Ishikawa (cell line): ENCODE measurements around the gene PSMD11.

Experiments used
- CEBPB ChIP-seq: IDR thresholded peaks from 2 replicates; pipeline ENCODE4 v1.6.1; 2012
- CREB1 ChIP-seq: IDR thresholded peaks from 2 replicates; pipeline ENCODE4 v1.6.1; 2012; ENCODE audit warnings: low read depth
- EGR1 ChIP-seq: IDR thresholded peaks from 2 replicates; pipeline ENCODE4 v1.6.1; 2012
- EP300 ChIP-seq: IDR thresholded peaks from 2 replicates; pipeline ENCODE4 v1.6.1; 2012; ENCODE audit warnings: borderline replicate concordance
- FOXM1 ChIP-seq: IDR thresholded peaks from 2 replicates; pipeline ENCODE4 v1.6.1; 2012; ENCODE audit warnings: low read depth, borderline replicate concordance
- NFIC ChIP-seq: IDR thresholded peaks from 2 replicates; pipeline ENCODE4 v1.6.1; 2012
- RAD21 ChIP-seq: IDR thresholded peaks from 2 replicates; pipeline ENCODE4 v1.6.1; 2012; ENCODE audit warnings: low read depth
- TAF1 ChIP-seq: IDR thresholded peaks from 2 replicates; pipeline ENCODE4 v1.6.1; 2012; ENCODE audit warnings: low read depth, mild to moderate bottlenecking
- TCF12 ChIP-seq: IDR thresholded peaks from 2 replicates; pipeline ENCODE4 v1.6.1; 2012; ENCODE audit warnings: low read depth
- TEAD4 ChIP-seq: IDR thresholded peaks from 2 replicates; pipeline ENCODE4 v1.6.1; 2012
- YY1 ChIP-seq: IDR thresholded peaks from 2 replicates; pipeline ENCODE4 v1.6.1; 2012; ENCODE audit warnings: low read depth
- ZBTB7A ChIP-seq: IDR thresholded peaks from 2 replicates; pipeline ENCODE4 v1.6.1; 2012; ENCODE audit warnings: low read depth
- TF ChIP-seq, protein P1 (sequence below): IDR thresholded peaks from 2 replicates; pipeline ENCODE4 v1.6.1; 2012; ENCODE audit warnings: low read depth, mild to moderate bottlenecking
- TF ChIP-seq, protein P2 (sequence below): IDR thresholded peaks from 2 replicates; pipeline ENCODE4 v1.6.1; 2012
- TF ChIP-seq, protein P3 (sequence below): IDR thresholded peaks from 2 replicates; pipeline ENCODE4 v1.6.1; 2012

PSMD11 gene

DNA sequence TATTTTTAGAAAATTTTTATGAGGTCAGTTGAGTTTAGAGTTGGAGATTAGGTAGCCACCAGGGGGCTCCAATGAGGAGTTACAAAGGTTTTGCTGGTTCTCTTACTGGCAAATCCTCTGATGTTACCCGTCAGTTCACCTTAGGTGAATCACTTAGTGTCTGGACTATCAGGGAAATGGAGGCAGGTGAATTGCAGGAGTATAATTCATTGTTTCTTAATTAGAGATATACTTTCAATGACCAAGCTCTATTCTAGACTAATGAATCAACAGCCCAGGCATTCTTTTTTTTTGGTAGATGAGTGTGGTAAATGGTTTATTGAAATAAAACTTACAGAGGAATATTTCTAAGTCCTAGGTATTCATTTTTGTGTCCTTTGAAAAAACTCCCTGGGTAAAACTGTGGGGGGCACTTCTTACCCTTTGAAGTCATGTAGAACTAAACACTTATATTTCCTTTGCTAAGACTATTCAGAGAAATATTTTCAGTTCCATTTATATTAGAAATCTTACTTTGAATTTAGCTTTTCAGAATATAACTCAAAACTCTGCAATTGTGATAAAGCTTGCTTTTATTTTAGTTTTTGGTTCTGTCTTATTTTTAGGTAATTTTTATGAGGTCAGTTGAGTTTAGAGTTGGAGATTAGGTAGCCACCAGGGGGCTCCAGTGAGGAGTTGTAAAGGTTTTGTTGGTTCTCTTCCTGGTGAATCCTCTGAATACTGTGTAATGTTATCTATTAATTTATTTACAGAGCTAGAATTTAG lies 17.7 kb downstream of the PSMD11 start:
- TF ChIP-seq TCF12, result no peak
- 0 out of 2 replicates have a peak, but pooled peaks have one; percentile 7 for TF ChIP-seq RAD21

DNA sequence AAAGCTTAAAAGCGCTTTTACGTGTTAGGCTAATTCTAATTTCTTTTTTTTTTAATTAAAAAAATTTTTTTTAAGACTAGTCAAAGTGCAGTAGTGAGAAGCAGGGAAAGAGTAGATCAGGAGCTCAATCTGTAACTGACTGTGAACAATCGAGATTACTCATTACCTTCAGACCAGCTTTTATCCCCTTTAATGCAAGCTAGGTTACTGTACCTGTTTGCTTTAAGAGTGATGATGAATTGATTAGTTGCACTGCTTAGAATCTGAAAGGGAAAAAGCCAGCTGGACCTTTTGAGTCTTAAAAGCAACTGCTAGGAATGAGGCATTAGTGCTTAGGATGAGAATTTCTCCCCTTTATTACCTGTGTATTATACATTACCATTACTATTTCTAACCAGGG lies 19.0 kb downstream of the PSMD11 start:
- TF ChIP-seq ZBTB7A (no peak), YY1 (no peak), CEBPB (no peak), EP300 (no peak), EGR1 (no peak)
- TF ChIP-seq, protein P1, sequence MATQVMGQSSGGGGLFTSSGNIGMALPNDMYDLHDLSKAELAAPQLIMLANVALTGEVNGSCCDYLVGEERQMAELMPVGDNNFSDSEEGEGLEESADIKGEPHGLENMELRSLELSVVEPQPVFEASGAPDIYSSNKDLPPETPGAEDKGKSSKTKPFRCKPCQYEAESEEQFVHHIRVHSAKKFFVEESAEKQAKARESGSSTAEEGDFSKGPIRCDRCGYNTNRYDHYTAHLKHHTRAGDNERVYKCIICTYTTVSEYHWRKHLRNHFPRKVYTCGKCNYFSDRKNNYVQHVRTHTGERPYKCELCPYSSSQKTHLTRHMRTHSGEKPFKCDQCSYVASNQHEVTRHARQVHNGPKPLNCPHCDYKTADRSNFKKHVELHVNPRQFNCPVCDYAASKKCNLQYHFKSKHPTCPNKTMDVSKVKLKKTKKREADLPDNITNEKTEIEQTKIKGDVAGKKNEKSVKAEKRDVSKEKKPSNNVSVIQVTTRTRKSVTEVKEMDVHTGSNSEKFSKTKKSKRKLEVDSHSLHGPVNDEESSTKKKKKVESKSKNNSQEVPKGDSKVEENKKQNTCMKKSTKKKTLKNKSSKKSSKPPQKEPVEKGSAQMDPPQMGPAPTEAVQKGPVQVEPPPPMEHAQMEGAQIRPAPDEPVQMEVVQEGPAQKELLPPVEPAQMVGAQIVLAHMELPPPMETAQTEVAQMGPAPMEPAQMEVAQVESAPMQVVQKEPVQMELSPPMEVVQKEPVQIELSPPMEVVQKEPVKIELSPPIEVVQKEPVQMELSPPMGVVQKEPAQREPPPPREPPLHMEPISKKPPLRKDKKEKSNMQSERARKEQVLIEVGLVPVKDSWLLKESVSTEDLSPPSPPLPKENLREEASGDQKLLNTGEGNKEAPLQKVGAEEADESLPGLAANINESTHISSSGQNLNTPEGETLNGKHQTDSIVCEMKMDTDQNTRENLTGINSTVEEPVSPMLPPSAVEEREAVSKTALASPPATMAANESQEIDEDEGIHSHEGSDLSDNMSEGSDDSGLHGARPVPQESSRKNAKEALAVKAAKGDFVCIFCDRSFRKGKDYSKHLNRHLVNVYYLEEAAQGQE, result no peak

DNA sequence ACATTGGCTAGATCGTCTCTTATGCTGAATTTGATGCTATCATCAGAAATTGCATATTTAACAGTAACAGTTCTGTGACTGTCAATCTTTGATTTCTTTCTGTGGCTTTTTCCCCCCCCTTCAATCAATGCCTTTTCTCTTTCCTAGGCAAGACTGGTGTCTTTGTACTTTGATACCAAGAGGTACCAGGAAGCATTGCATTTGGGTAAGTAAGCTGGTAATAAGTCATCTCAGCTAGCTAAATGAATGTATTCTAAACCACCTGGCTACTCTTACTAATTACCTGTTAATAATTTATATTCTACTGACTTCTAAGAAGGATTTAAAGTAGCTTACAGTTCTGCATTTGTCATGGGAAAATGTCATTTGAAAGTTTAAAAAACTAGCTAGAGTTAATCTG lies 20.1 kb downstream of the PSMD11 start:
- TF ChIP-seq, protein P2, sequence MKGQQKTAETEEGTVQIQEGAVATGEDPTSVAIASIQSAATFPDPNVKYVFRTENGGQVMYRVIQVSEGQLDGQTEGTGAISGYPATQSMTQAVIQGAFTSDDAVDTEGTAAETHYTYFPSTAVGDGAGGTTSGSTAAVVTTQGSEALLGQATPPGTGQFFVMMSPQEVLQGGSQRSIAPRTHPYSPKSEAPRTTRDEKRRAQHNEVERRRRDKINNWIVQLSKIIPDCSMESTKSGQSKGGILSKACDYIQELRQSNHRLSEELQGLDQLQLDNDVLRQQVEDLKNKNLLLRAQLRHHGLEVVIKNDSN, result no peak
- TF ChIP-seq, protein P3, sequence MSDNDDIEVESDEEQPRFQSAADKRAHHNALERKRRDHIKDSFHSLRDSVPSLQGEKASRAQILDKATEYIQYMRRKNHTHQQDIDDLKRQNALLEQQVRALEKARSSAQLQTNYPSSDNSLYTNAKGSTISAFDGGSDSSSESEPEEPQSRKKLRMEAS, result no peak
- TF ChIP-seq TAF1 (no peak), NFIC (no peak), ZBTB7A (no peak), FOXM1 (no peak), TCF12 (no peak), TEAD4 (no peak), EGR1 (no peak), YY1 (no peak), CREB1 (no peak), CEBPB (no peak), RAD21 (no peak), EP300 (no peak)
- TF ChIP-seq, protein P1, result no peak

DNA sequence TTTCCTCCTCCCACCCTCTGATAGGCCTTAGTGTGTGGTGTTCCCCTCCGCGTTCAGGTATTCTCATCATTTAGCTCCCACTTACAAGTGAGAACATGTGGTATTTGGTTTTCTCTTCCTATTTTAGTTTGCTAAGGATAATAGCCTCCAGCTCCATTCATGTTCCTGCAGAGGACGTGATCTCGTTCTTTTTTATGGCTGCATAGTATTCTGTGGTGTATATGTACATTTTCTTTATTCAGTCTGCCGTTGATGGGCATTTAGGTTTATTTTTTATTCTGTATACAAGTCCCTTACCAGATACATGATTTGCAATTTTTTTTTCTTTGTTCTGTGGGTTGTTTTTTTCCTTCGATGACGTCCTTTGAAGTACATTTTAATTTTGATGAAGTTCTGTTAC lies 23.6 kb downstream of the PSMD11 start:
- TF ChIP-seq NFIC (no peak), TCF12 (no peak), ZBTB7A (no peak), TEAD4 (no peak), CEBPB (no peak), EGR1 (no peak), YY1 (no peak), TAF1 (no peak), CREB1 (no peak), EP300 (no peak), RAD21 (no peak), FOXM1 (no peak)
- TF ChIP-seq, protein P3, result no peak
- TF ChIP-seq, protein P2, result no peak
- TF ChIP-seq, protein P1, result no peak
